Measurements from ENCODE around the gene ESYT2. TPM values are rescaled to one million over a fixed set of nuclear protein-coding genes. Genes with fewer than 3 reads are reported as not detected.

ESYT2 gene
- 53.6 to 72.5 TPM (median 63.5 TPM) in 5 replicates for total RNA-seq (2022; extraction: Qiagen RNA extraction; ENCODE audit: low read depth)

GRCh38 chr7:158829342-158830210, at the start of gene ESYT2:
ESYT2 (minus strand) TSS chr7:158829509; CDS start chr7:158829418, 91 bp downstream.

DNA sequence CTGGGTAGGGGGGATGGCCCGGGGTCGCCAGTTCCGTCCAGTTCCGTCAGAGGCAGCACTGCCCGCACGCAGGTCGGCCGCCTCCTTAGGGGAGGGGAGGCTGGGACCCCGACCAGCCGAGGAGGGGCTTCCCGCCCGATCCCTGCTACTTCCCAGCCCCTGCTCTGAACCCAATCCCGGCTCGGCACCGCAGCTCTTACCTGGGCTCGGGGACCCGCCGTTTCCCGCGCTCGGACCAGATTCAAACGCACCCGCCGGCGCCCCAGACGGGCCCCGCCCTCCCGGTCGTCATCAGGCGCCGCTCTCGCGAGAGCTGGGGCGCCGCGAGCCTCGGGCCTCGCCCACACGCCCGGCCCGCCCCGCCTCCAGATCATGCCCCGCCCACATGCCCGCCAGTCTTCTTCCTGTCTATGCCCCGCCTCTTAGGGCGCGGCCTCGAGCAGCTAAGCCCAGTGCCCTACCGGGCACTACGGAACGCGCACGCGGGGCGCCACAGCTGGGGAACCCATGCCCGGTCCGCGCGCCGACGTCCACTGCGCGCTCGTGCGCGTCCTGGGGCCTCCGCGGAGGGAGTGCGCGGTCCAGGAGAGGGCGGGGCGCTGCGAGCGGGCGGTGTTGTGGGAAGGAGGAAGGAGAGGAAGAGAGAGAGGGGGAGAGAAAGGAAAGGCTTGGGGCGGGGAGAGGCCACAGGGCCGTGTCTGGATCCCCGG, 124.6 kb downstream of the ESYT2 start, which contains the start of gene NCAPG2:
Gene NCAPG2 (minus strand): TSS at position 281 of the 710 bp plus-strand sequence. CDS start 2,905 bp downstream, outside the sequence.

Other genes with a start within 250 kb of the ESYT2 start
- gene PTPRN2, start 241.7 kb downstream of the ESYT2 start, total RNA-seq (2022; extraction: Qiagen RNA extraction; ENCODE audit: low read depth) = 0.52 to 1.2 TPM (median 0.91 TPM) in 5 replicates
- 32.4 to 41.3 TPM (median 39.3 TPM) in 5 replicates for gene NCAPG2, start 124.7 kb downstream of the ESYT2 start, total RNA-seq (2022; extraction: Qiagen RNA extraction; ENCODE audit: low read depth)
- 5.3 to 11.4 TPM (median 9.2 TPM) in 5 replicates for gene DYNC2I1, start 27.0 kb upstream of the ESYT2 start, total RNA-seq (2022; extraction: Qiagen RNA extraction; ENCODE audit: low read depth)

Data from A549 treated with DMSO at 1 μM for 4 hours (cell line).